H9 (cell line): ENCODE data around the gene KRTAP8-1. TPM values are rescaled to one million over a fixed set of nuclear protein-coding genes. Genes with fewer than 3 reads are reported as not detected.

ENCODE experiments used
- DNase-seq: peaks from one replicate; pipeline ENCODE4 v3.0.0-alpha.2; 2017
- H2AFZ ChIP-seq: one replicate; pipeline ENCODE4 v1.6.1; 2013; ENCODE audit warnings: mild to moderate bottlenecking, low read length, control low read depth, moderate library complexity
- H2AK5ac ChIP-seq: 2 replicates; pipeline ENCODE4 v1.6.1; 2013; ENCODE audit warnings: low read length, control low read depth, mixed read lengths; ENCODE audit not compliant: insufficient read length
- H2BK120ac ChIP-seq: one replicate; pipeline ENCODE4 v1.6.1; 2013; ENCODE audit warnings: low read depth, mild to moderate bottlenecking, low read length, control low read depth, inconsistent platforms; ENCODE audit not compliant: poor library complexity, severe bottlenecking
- H2BK12ac ChIP-seq: 2 replicates; pipeline ENCODE4 v1.6.1; 2013; ENCODE audit warnings: low read length, control low read depth, mixed read lengths, low read depth; ENCODE audit not compliant: insufficient read length
- H2BK15ac ChIP-seq: 2 replicates; pipeline ENCODE4 v1.6.1; 2013; ENCODE audit warnings: low read depth, low read length, control low read depth
- H2BK20ac ChIP-seq: one replicate; pipeline ENCODE4 v1.6.1; 2013; ENCODE audit warnings: low read depth, mild to moderate bottlenecking, low read length, control low read depth, inconsistent platforms; ENCODE audit not compliant: poor library complexity, severe bottlenecking
- H2BK5ac ChIP-seq: 2 replicates; pipeline ENCODE4 v1.6.1; 2013; ENCODE audit warnings: low read length, control low read depth, mixed read lengths; ENCODE audit not compliant: insufficient read length
- H3K14ac ChIP-seq: 2 replicates; pipeline ENCODE4 v1.6.1; 2013; ENCODE audit warnings: low read length, control low read depth; ENCODE audit not compliant: insufficient read depth
- H3K18ac ChIP-seq: 2 replicates; pipeline ENCODE4 v1.6.1; 2013; ENCODE audit warnings: low read depth, mild to moderate bottlenecking, mixed read lengths, low read length, control low read depth; ENCODE audit not compliant: insufficient read length
- H3K23ac ChIP-seq: 2 replicates; pipeline ENCODE4 v1.6.1; 2013; ENCODE audit warnings: low read length, control low read depth, mixed read lengths, low read depth; ENCODE audit not compliant: insufficient read length
- H3K23me2 ChIP-seq: 2 replicates; pipeline ENCODE4 v1.6.1; 2013; ENCODE audit warnings: low read depth, mild to moderate bottlenecking, mixed read lengths, low read length, control low read depth; ENCODE audit not compliant: insufficient read length, poor library complexity, severe bottlenecking
- H3K27ac ChIP-seq: 2 replicates; pipeline ENCODE4 v1.5.1; 2013; ENCODE audit warnings: low read length, control low read depth, mixed read lengths, low read depth; ENCODE audit not compliant: insufficient read length
- H3K27me3 ChIP-seq: 2 replicates; pipeline ENCODE4 v1.6.1; 2013; ENCODE audit warnings: low read length, control low read depth, inconsistent platforms; ENCODE audit not compliant: insufficient read depth
- H3K4ac ChIP-seq: 2 replicates; pipeline ENCODE4 v1.6.1; 2013; ENCODE audit warnings: low read depth, mild to moderate bottlenecking, control low read depth, inconsistent platforms, low read length, moderate library complexity
- H3K4me1 ChIP-seq: 2 replicates; pipeline ENCODE4 v1.6.1; 2013; ENCODE audit warnings: low read length, control low read depth, inconsistent platforms; ENCODE audit not compliant: insufficient read depth
- H3K4me2 ChIP-seq: 2 replicates; pipeline ENCODE4 v1.6.1; 2013; ENCODE audit warnings: low read length, control low read depth, mixed read lengths; ENCODE audit not compliant: insufficient read length, insufficient read depth
- H3K56ac ChIP-seq: 2 replicates; pipeline ENCODE4 v1.6.1; 2013; ENCODE audit warnings: low read depth, mild to moderate bottlenecking, mixed read lengths, low read length, control low read depth; ENCODE audit not compliant: insufficient read length
- H3K79me1 ChIP-seq: 2 replicates; pipeline ENCODE4 v1.6.1; 2013; ENCODE audit warnings: low read depth, mild to moderate bottlenecking, moderate library complexity, low read length, control low read depth, inconsistent platforms; ENCODE audit not compliant: insufficient read depth, poor library complexity, severe bottlenecking
- H3K79me2 ChIP-seq: 2 replicates; pipeline ENCODE4 v1.6.1; 2013; ENCODE audit warnings: low read length, control low read depth, inconsistent platforms; ENCODE audit not compliant: insufficient read depth
- H3K9ac ChIP-seq: 2 replicates; pipeline ENCODE4 v1.6.1; 2013; ENCODE audit warnings: low read length, control low read depth, mixed read lengths; ENCODE audit not compliant: insufficient read length; ENCODE audit errors: extremely low read depth
- H3K9me3 ChIP-seq: one replicate; pipeline ENCODE4 v1.6.1; 2013; ENCODE audit warnings: low read depth, low read length, inconsistent platforms; ENCODE audit not compliant: control insufficient read depth
- H3T11ph ChIP-seq: one replicate; pipeline ENCODE4 v1.6.1; 2013; ENCODE audit warnings: mild to moderate bottlenecking, low read length, control low read depth, inconsistent platforms
- H4K20me1 ChIP-seq: one replicate; pipeline ENCODE4 v1.6.1; 2013; ENCODE audit not compliant: control insufficient read depth, insufficient read length, insufficient read depth
- H4K5ac ChIP-seq: 2 replicates; pipeline ENCODE4 v1.6.1; 2013; ENCODE audit warnings: low read depth, mild to moderate bottlenecking, mixed read lengths, low read length, control low read depth; ENCODE audit not compliant: insufficient read length
- H4K8ac ChIP-seq: replicated peaks from 2 replicates; pipeline ENCODE4 v1.6.1; 2013; ENCODE audit warnings: low read length, control low read depth, mixed read lengths, low read depth; ENCODE audit not compliant: insufficient read length
- H4K91ac ChIP-seq: 2 replicates; pipeline ENCODE4 v1.6.1; 2013; ENCODE audit warnings: low read depth, mild to moderate bottlenecking, moderate library complexity, mixed read lengths, low read length, control low read depth; ENCODE audit not compliant: insufficient read length
- H3K27ac Mint-ChIP-seq, 3 experiments: 2 replicates in 2 of 3; 3 replicates in 1 of 3; pipeline ENCODE4 v1.8.0; 2020 to 2021; ENCODE audit warnings: mixed read lengths in 3 of 3, mild to moderate bottlenecking in 1 of 3, moderate library complexity in 1 of 3
- H3K27me3 Mint-ChIP-seq: 2 replicates; pipeline ENCODE4 v1.8.0; 2021; ENCODE audit warnings: low read depth, mild to moderate bottlenecking, moderate library complexity, mixed read lengths
- H3K36me3 Mint-ChIP-seq, 3 experiments: 2 replicates in 2 of 3; 3 replicates in 1 of 3; pipeline ENCODE4 v1.8.0; 2020 to 2021; ENCODE audit warnings: low read depth in 3 of 3, mixed read lengths in 3 of 3; ENCODE audit not compliant: insufficient read depth in 1 of 3
- H3K4me1 Mint-ChIP-seq, 2 experiments: 2 replicates each; pipeline ENCODE4 v1.8.0; 2020; ENCODE audit warnings: mixed read lengths in 2 of 2
- H3K4me3 Mint-ChIP-seq, 2 experiments: 2 replicates in 1 of 2; 3 replicates in 1 of 2; pipeline ENCODE4 v1.8.0; 2020 to 2021; ENCODE audit warnings: mild to moderate bottlenecking in 2 of 2, mixed read lengths in 2 of 2, moderate library complexity in 1 of 2
- H3K9me3 Mint-ChIP-seq, 2 experiments: 2 replicates in 1 of 2; 3 replicates in 1 of 2; pipeline ENCODE4 v1.8.0; 2020; ENCODE audit warnings: mild to moderate bottlenecking in 2 of 2, mixed read lengths in 2 of 2, moderate library complexity in 1 of 2
- WGBS: extraction: QIAGEN DNeasy Blood & Tissue Kit; methylation state at CpG from one replicate; pipeline ENCODE4 v1.1.7; 2013; ENCODE audit warnings: missing lambda C conversion rate, low lambda C conversion rate, mixed read lengths; ENCODE audit not compliant: insufficient read length; ENCODE audit errors: extremely low coverage; 5-methylcytosine and 5-hydroxymethylcytosine counted together
- total RNA-seq: library from RNA; stranded (reverse); gene quantifications from 2 replicates; pipeline ENCODE4 v1.2.1, GENCODE V29; 2021
- TF ChIP-seq, protein P1 (sequence below): fragments of 200-600 bp; sonication (generic); conservative IDR thresholded peaks from 3 replicates; pipeline ENCODE4 v1.8.0; 2021; ENCODE audit warnings: antibody characterized with exemption, mild to moderate bottlenecking

KRTAP8-1 gene
- total RNA-seq, 1 experiment from 2014 or later = not detected

DNA sequence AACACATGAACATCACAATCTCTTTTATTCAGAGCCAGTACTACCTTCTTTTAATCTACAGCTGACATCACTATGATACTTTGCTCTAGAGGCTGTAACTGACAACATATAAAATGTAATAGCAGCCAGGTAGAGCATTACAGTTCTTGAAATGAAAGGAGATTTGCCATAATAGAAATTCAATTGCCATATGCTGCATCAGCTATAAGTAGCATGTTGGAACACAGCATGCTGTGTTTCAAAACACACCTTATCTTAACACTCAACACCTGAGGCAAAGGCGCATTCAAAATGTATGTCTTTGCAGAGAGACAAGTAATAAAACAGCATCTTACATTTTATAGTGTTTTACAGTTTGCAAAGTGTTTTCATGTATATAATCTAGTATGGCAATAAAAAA is 33.8 kb downstream of the KRTAP8-1 start:
- Histone ChIP-seq H2BK15ac (no peak overlapping the region), H4K5ac (no peak overlapping the region), H3K23me2 (no peaks in the 10 kb centered on the region), H3K14ac (no peak overlapping the region), H3K18ac (no peak overlapping the region), H3K79me1 (no peaks in the 10 kb centered on the region), H3K27me3 (no peaks in the 10 kb centered on the region), H4K91ac (no peak overlapping the region), H2BK20ac (no peak overlapping the region), H3T11ph (no peak overlapping the region), H3K79me2 (no peaks in the 10 kb centered on the region), H3K4ac (no peak overlapping the region), H2BK120ac (no peak overlapping the region), H3K9ac (no peak overlapping the region), H2AK5ac (no peak overlapping the region), H4K20me1 (no peaks in the 10 kb centered on the region), H3K4me1 (no peaks in the 10 kb centered on the region), H3K23ac (no peak overlapping the region), H2BK12ac (no peak overlapping the region), H3K27ac (no peak overlapping the region), H3K56ac (no peak overlapping the region), H2AFZ (no peak overlapping the region), H3K9me3 (no peaks in the 10 kb centered on the region), H4K8ac (no peak overlapping the region), H2BK5ac (no peak overlapping the region), H3K4me2 (no peak overlapping the region)
- Mint-ChIP-seq H3K4me3 (no peak overlapping the region), H3K9me3 (peaks cover 2 to 19% of the 10 kb centered on the region in 2 experiments; a peak in 4 of 5 replicates), H3K36me3 (peaks cover 0 to 20% (median 0%) of the 10 kb centered on the region in 3 experiments; a peak in 2 of 7 replicates), H3K27me3 (peaks cover 3% of the 10 kb centered on the region; the same call in 1 of the 2 replicates), H3K27ac (no peak overlapping the region), H3K4me1 (no peaks in the 10 kb centered on the region)
- DNase-seq = no peak
- WGBS = no CpG with 5 or more reads among the region's 1 CpG
- TF ChIP-seq, protein P1, sequence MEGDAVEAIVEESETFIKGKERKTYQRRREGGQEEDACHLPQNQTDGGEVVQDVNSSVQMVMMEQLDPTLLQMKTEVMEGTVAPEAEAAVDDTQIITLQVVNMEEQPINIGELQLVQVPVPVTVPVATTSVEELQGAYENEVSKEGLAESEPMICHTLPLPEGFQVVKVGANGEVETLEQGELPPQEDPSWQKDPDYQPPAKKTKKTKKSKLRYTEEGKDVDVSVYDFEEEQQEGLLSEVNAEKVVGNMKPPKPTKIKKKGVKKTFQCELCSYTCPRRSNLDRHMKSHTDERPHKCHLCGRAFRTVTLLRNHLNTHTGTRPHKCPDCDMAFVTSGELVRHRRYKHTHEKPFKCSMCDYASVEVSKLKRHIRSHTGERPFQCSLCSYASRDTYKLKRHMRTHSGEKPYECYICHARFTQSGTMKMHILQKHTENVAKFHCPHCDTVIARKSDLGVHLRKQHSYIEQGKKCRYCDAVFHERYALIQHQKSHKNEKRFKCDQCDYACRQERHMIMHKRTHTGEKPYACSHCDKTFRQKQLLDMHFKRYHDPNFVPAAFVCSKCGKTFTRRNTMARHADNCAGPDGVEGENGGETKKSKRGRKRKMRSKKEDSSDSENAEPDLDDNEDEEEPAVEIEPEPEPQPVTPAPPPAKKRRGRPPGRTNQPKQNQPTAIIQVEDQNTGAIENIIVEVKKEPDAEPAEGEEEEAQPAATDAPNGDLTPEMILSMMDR = no peak
